ENCODE measurements around the gene IL17C. TPM values are rescaled to one million over a fixed set of nuclear protein-coding genes. Genes with fewer than 3 reads are reported as not detected.

Gene IL17C
- total RNA-seq, 1 experiment from 2014 or later: not detected

DNA sequence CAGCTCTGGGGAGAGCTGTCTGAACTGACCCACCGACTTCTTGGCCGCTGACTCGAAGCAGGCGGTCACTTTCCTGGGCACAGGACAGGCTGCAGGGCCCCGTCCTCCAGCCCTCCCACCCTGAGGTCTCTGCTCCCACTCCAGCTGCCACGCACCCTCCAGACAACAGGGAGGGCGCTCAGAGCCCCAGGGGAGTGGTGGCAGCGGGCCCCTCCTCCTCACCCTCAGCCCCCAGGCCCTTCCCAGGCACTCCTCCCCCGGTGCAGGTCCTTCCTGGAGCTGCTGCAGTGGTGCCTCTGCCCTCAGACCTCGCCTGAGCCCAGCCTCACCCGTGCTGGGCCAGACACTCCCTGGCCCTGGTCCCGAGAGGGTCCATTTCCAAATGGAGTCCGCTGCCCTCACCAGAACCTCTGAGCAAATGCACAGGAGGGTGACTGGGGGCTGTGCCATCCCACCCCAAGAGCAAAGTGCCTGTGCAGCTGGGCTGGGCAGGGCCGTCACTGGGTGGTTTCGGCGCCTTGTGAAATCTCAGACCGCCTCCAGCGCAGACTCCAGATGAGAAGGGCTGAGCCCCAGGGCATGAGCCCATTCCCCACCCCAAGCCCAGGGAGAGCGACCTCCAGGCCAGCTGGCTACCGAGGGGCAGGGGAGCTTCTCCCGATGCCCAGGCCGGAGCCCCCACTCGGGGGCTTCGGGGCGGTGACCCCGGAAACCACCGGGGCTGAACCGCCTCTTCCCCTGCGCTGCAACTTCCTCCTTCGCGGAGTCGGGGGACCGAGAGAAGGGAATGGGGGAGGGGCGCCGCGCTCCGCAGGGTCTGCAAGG is 11.8 kb downstream of the IL17C start:
- Histone ChIP-seq H3K4me1 (ENCODE audit: insufficient read depth, low read length) (no peaks in the 10 kb centered on the region), H3K9me3 (ENCODE audit: low read length) (no peaks in the 10 kb centered on the region), H3K9ac (ENCODE audit: low read length) (no peak overlapping the region), H2AFZ (ENCODE audit: low read length) (no peak overlapping the region), H3K9me2 (replicated peaks; ENCODE audit: low read length) (no peaks in the 10 kb centered on the region), H3K27me3 (ENCODE audit: low read length) (no peaks in the 10 kb centered on the region), H3K36me3 (ENCODE audit: low read depth, low read length) (no peaks in the 10 kb centered on the region), H3F3A (ENCODE audit: low read length, unreplicated experiment) (no peaks in the 10 kb centered on the region), H3K27ac (ENCODE audit: low read length) (no peak overlapping the region), H3K4me3 (ENCODE audit: low read length) (no peak overlapping the region), H3K79me2 (ENCODE audit: low read length) (no peaks in the 10 kb centered on the region), H3K4me2 (ENCODE audit: low read length) (no peak overlapping the region), H4K20me1 (ENCODE audit: low read length) (no peaks in the 10 kb centered on the region)
- no peak for DNase-seq
- no peak for TF ChIP-seq EZH2 (IDR thresholded peaks at IDR 0.05; ENCODE audit: low read length, unreplicated experiment)
- CTCF ChIA-PET: no interaction called here
- no TSS peak for BruUV-seq (replicated peaks)
- POLR2A ChIA-PET (ENCODE audit: unreplicated experiment): no interaction called here
- intact Hi-C loops (cut with micrococcal nuclease): no loop called here
- no peak for ATAC-seq

DNA sequence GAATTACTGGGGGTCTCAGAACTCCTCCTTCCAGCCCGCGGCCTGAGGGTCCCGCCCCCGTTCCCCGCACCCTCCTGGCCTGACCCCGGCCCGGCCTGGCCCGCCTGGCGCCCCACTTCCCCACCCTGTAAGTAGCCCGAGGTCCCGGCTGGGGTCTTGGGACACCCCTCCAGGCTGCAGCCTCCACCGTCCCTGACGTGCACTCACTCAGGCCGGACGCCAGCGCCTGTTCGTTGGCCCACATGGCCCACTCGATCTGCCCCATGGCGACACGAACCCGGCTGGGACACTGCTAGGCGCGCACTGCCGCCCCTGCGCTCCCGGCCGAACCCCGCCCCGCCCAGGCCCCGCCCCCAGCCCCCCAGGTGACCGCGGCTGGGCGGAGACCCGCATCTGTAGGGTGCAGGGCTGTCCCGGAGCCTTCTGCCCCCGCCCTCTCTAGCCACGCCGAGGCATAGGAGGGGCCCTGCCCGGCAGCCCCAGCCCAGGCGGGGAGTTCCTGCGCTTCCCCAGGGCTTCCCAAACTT is 12.4 kb downstream of the IL17C start, which contains the start of gene CYBA:
Gene CYBA (minus strand): TSS at position 305 of the 527 bp plus-strand sequence. CDS start 40 bp downstream, at position 265.
- Histone ChIP-seq H3K4me1 (ENCODE audit: insufficient read depth, low read length) (no peaks in the 10 kb centered on the region), H3K4me3 (ENCODE audit: low read length) (no peak within 1 kb of the TSS), H3K9me2 (replicated peaks; ENCODE audit: low read length) (no peaks in the 10 kb centered on the region), H3K27ac (ENCODE audit: low read length) (no peak within 1 kb of the TSS), H3K79me2 (ENCODE audit: low read length) (no peaks in the 10 kb centered on the region), H3K36me3 (ENCODE audit: low read depth, low read length) (no peaks in the 10 kb centered on the region), H3K27me3 (ENCODE audit: low read length) (no peaks in the 10 kb centered on the region), H3F3A (ENCODE audit: low read length, unreplicated experiment) (no peaks in the 10 kb centered on the region), H3K4me2 (ENCODE audit: low read length) (no peak within 1 kb of the TSS), H2AFZ (ENCODE audit: low read length) (no peak within 1 kb of the TSS), H4K20me1 (ENCODE audit: low read length) (no peaks in the 10 kb centered on the region), H3K9ac (ENCODE audit: low read length) (no peak within 1 kb of the TSS), H3K9me3 (ENCODE audit: low read length) (no peaks in the 10 kb centered on the region)
- ChIA-PET CTCF (no interaction called here), POLR2A (ENCODE audit: unreplicated experiment) (no interaction called here)
- intact Hi-C loops (cut with micrococcal nuclease): no loop called here
- no peak for ATAC-seq
- BruUV-seq (replicated peaks): no TSS peak
- DNase-seq: no peak
- TF ChIP-seq EZH2 (IDR thresholded peaks at IDR 0.05; ENCODE audit: low read length, unreplicated experiment) (no peak), EZH2phosphoT487 (IDR thresholded peaks at IDR 0.05; ENCODE audit: borderline replicate concordance, low read length) (no peak)
- TF ChIP-seq, protein P1, sequence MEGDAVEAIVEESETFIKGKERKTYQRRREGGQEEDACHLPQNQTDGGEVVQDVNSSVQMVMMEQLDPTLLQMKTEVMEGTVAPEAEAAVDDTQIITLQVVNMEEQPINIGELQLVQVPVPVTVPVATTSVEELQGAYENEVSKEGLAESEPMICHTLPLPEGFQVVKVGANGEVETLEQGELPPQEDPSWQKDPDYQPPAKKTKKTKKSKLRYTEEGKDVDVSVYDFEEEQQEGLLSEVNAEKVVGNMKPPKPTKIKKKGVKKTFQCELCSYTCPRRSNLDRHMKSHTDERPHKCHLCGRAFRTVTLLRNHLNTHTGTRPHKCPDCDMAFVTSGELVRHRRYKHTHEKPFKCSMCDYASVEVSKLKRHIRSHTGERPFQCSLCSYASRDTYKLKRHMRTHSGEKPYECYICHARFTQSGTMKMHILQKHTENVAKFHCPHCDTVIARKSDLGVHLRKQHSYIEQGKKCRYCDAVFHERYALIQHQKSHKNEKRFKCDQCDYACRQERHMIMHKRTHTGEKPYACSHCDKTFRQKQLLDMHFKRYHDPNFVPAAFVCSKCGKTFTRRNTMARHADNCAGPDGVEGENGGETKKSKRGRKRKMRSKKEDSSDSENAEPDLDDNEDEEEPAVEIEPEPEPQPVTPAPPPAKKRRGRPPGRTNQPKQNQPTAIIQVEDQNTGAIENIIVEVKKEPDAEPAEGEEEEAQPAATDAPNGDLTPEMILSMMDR (conservative IDR thresholded peaks at IDR 0.05; ENCODE audit: low read depth, low read length): no peak

DNA sequence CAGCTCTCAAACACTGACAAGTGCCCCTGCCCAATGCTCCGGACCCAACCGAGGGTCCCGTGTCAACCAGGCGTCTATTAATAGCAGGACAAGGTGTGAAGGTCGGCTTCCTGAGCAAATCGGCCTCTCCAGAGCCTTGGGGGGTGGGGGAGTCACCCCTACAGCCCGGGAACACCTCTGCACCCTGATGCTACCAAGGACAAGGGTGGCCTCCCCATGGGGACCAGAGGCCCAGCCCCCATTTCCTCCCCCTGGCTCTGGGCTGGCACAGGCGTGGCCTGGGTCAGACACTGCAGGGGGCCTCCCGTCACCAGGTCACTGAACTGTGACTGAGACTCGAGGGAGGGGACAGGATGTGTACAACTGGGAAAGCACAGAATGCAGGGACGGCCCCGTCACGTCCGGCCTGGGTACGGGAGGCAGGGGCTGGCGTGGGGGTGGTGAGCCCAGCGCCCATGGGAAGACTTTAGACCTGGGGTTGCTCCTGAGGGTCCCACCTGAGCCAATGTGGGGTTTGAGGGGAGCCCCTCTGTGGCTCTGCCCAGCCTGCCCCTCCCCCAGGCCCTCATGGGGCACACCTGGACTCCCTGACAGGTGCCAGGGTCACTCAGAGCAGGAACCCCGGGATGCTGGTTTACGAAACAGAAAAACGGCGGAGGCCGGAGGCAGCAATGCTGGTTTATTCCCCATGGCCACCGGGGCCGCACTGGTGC is 13.1 kb downstream of the IL17C start:
- H3K9ac ChIP-seq (ENCODE audit: low read length): no peak overlapping the region
- no peak overlapping the region for H3K4me2 ChIP-seq (ENCODE audit: low read length)
- no peak overlapping the region for H3K4me3 ChIP-seq (ENCODE audit: low read length)
- H3K4me1 ChIP-seq (ENCODE audit: insufficient read depth, low read length): no peaks in the 10 kb centered on the region
- H3K9me3 ChIP-seq (ENCODE audit: low read length): no peaks in the 10 kb centered on the region
- no peaks in the 10 kb centered on the region for H3K27me3 ChIP-seq (ENCODE audit: low read length)
- no peaks in the 10 kb centered on the region for H3K9me2 ChIP-seq (replicated peaks; ENCODE audit: low read length)
- H3K79me2 ChIP-seq (ENCODE audit: low read length): no peaks in the 10 kb centered on the region
- intact Hi-C loops (cut with micrococcal nuclease): no loop called here
- H4K20me1 ChIP-seq (ENCODE audit: low read length): no peaks in the 10 kb centered on the region
- no TSS peak for BruUV-seq (replicated peaks)
- ATAC-seq (no peak), DNase-seq (no peak)
- no peaks in the 10 kb centered on the region for H3F3A ChIP-seq (ENCODE audit: low read length, unreplicated experiment)
- TF ChIP-seq EZH2phosphoT487 (IDR thresholded peaks at IDR 0.05; ENCODE audit: borderline replicate concordance, low read length) (no peak), EZH2 (IDR thresholded peaks at IDR 0.05; ENCODE audit: low read length, unreplicated experiment) (no peak)
- TF ChIP-seq, protein P1 (conservative IDR thresholded peaks at IDR 0.05; ENCODE audit: low read depth, low read length): no peak
- no peak overlapping the region for H2AFZ ChIP-seq (ENCODE audit: low read length)
- ChIA-PET POLR2A (ENCODE audit: unreplicated experiment) (no interaction called here), CTCF (no interaction called here)
- no peak overlapping the region for H3K27ac ChIP-seq (ENCODE audit: low read length)
- H3K36me3 ChIP-seq (ENCODE audit: low read depth, low read length): no peaks in the 10 kb centered on the region
